ENCODE results near the gene USP17L10.
"Not testable (repeated sequence)": the region's sequence is repeated elsewhere in the genome, so short reads cannot be mapped to it uniquely, and the experiment has no call there.

- TF ChIP-seq CTCF, POLR2A (IDR thresholded peaks at IDR 0.05): not testable (repeated sequence)
These were observed at the start of gene USP17L10 for GRCh38 chr4:9210357-9210756.

Measured in prostate gland (tissue), 2 donors.